BLaER1 (cell line): ENCODE measurements around the gene SMPD1.

ENCODE experiments used
- H3K27ac ChIP-seq: shearing (Covaris generic); formaldehyde crosslinking; 2 replicates; pipeline ENCODE4 v1.8.1; 2022
- H3K27me3 ChIP-seq: shearing (Covaris generic); formaldehyde crosslinking; 2 replicates; pipeline ENCODE4 v1.8.1; 2022
- H3K36me3 ChIP-seq: shearing (Covaris generic); formaldehyde crosslinking; 2 replicates; pipeline ENCODE4 v1.8.1; 2022
- H3K4me1 ChIP-seq: shearing (Covaris generic); formaldehyde crosslinking; 2 replicates; pipeline ENCODE4 v1.8.1; 2022
- H3K4me2 ChIP-seq: shearing (Covaris generic); formaldehyde crosslinking; 2 replicates; pipeline ENCODE4 v1.8.1; 2022
- H3K4me3 ChIP-seq: shearing (Covaris generic); formaldehyde crosslinking; 2 replicates; pipeline ENCODE4 v1.8.1; 2022
- H3K9ac ChIP-seq: shearing (Covaris generic); formaldehyde crosslinking; 2 replicates; pipeline ENCODE4 v1.8.1; 2022
- H3K9me3 ChIP-seq: shearing (Covaris generic); formaldehyde crosslinking; 2 replicates; pipeline ENCODE4 v1.8.1; 2022
- H4K20me1 ChIP-seq: shearing (Covaris generic); formaldehyde crosslinking; 2 replicates; pipeline ENCODE4 v1.8.1; 2022
- Cebpa-rat ChIP-seq: shearing (Covaris generic); IDR thresholded peaks from 2 replicates; pipeline ENCODE4 v1.8.1; 2022

Gene SMPD1

DNA sequence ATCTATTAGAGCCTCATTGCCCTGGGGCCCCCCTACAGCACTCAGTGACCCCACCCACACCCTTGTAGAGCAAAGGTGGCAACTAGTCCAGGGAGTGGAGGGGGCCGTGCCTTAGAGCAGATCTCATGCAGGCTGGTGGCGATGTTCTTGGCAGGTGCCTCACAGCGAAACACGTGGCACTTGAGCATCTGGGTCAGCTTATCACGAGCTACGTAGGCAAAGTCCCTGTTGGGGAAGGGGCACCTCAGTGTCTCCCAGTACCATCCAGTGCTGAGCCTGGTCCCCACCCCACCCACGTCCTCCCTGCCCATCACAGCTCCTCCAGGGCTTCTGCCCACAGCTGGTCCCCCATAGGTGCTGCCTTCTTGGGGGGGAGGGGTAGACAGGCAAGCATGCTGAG is 11.2 kb downstream of the SMPD1 start:
- no peaks in the 10 kb centered on the region for H3K27me3 ChIP-seq
- H3K4me1 ChIP-seq, result peaks cover 51% of the 10 kb centered on the region
- peaks cover 34% of the 10 kb centered on the region for H3K36me3 ChIP-seq
- no peak overlapping the region for H3K9ac ChIP-seq
- peak overlapping the region; percentile 82 for H3K4me2 ChIP-seq
- H4K20me1 ChIP-seq, result peaks cover 39% of the 10 kb centered on the region
- H3K4me3 ChIP-seq, result no peak overlapping the region
- peak overlapping the region; percentile 48 for H3K27ac ChIP-seq
- H3K9me3 ChIP-seq, result no peaks in the 10 kb centered on the region
- no peak for TF ChIP-seq Cebpa-rat

DNA sequence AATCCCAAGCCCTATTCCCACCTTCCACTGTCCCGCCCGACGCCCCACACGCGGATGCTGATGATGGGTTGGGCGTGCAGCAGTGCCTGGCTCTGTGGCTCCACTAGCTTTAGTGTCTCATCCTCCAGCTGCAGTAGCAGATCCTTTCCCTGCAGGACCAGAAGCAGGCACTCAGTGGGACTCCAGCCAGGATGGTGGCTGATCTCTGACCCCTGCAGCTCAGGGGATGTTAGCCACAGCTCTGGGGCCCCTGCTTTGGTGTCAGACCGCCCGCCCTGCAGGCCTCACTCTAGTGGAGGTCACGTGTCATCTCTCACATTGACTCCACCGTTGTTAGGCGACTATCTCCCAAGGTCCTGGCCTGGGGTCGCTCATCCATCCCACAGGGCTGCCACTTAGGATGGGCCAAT is 11.8 kb downstream of the SMPD1 start:
- Histone ChIP-seq H3K4me2 (peak overlapping the region; percentile 82), H3K27ac (peak overlapping the region; percentile 48), H3K36me3 (peaks cover 34% of the 10 kb centered on the region), H3K27me3 (no peaks in the 10 kb centered on the region), H3K4me1 (peaks cover 51% of the 10 kb centered on the region), H3K9me3 (no peaks in the 10 kb centered on the region), H4K20me1 (peaks cover 45% of the 10 kb centered on the region), H3K9ac (peak overlapping the region; percentile 32; the same call in 1 of the 2 replicates), H3K4me3 (peak overlapping the region; percentile 18; the same call in 1 of the 2 replicates)
- TF ChIP-seq Cebpa-rat, result no peak

DNA sequence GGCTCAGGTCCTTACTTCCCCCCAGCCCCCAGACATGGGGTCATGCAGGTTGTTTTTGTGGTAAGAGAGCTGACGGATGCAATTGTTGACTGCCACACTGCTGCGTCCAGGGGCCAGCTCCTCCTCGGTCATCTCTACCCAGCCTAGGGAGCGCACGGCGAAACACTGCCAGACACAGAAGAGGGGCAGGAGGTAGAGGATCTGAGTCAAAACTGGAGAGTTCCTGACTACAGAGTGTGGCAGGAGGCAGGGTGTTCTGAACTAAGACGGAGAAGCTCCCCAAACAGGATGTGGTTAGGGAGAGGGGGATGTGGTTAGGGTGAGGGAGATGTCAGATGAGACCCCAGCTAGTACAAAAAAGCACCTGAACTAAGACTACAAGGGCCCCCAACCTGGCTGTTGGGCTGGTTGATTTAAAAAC is 12.3 kb downstream of the SMPD1 start:
- Histone ChIP-seq H3K4me1 (peaks cover 51% of the 10 kb centered on the region), H3K4me3 (peak overlapping the region; percentile 18; the same call in 1 of the 2 replicates), H3K4me2 (peak overlapping the region; percentile 82), H3K27me3 (no peaks in the 10 kb centered on the region), H3K36me3 (peaks cover 31% of the 10 kb centered on the region), H3K9ac (peak overlapping the region; percentile 32; the same call in 1 of the 2 replicates), H4K20me1 (peaks cover 47% of the 10 kb centered on the region), H3K9me3 (no peaks in the 10 kb centered on the region), H3K27ac (peak overlapping the region; percentile 48)
- TF ChIP-seq Cebpa-rat, result no peak

DNA sequence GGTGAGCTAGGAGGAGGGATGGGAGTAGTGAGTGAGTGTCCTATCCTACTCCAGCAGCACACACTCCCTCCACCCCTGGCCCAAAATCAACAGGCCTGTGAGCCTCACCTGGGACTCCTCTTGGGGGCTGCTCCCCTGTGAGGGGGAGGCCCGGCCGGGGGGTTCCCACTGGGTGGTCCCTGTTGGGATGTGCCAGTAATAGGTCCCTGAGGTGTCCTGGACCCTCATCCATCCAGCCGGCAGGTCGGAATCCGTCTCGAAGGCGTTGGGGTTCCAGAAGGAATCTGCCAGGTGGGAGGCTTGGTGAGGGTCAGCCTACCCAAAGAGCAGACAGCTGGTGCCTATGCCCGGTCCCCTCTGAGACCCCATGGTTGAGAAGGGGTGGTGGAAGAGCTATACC is 13.3 kb downstream of the SMPD1 start:
- Histone ChIP-seq H3K9me3 (no peaks in the 10 kb centered on the region), H3K9ac (no peak overlapping the region), H3K4me2 (peak overlapping the region; percentile 82), H3K4me1 (peaks cover 51% of the 10 kb centered on the region), H3K27ac (no peak overlapping the region), H3K27me3 (no peaks in the 10 kb centered on the region), H3K36me3 (peaks cover 23% of the 10 kb centered on the region), H4K20me1 (peaks cover 47% of the 10 kb centered on the region), H3K4me3 (no peak overlapping the region)
- no peak for TF ChIP-seq Cebpa-rat

DNA sequence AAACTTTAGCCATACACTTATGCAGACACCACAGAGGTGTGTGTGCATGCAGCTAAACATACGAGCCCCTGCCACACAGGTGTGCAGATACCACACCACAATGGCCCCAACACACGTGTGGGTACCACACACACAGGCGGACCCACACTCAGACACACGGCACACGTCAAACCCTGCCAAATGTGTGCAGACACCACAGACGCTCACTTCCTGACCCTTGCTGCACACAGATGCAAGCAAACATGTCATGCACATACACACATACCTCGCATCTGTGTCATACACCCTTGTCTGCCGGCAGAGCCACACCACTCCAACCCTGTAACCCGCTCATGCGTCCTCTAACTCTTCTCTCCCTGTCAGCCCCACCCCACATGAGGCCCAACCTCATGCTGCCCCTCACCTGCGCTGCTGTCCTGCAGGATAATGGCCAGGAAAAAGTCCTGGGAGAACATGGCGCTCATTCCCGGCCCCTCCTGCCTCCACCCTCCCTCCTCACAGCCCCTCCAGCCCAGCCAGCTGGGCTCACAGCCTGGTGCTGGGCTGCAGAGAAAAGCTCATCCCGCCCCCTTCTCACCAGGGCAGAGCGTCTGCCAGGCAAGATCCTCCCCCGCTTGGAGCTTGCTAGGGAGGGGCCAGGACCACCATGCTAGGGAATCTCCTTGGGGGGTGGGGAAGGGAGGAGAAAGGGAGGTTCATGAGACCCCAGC is 14.2 kb downstream of the SMPD1 start:
- Histone ChIP-seq H3K4me2 (peak overlapping the region; percentile 82), H3K4me3 (no peak overlapping the region), H3K36me3 (peaks cover 16% of the 10 kb centered on the region), H3K27ac (no peak overlapping the region), H3K4me1 (peaks cover 51% of the 10 kb centered on the region), H3K9me3 (no peaks in the 10 kb centered on the region), H3K27me3 (no peaks in the 10 kb centered on the region), H3K9ac (no peak overlapping the region), H4K20me1 (peaks cover 47% of the 10 kb centered on the region)
- no peak for TF ChIP-seq Cebpa-rat

DNA sequence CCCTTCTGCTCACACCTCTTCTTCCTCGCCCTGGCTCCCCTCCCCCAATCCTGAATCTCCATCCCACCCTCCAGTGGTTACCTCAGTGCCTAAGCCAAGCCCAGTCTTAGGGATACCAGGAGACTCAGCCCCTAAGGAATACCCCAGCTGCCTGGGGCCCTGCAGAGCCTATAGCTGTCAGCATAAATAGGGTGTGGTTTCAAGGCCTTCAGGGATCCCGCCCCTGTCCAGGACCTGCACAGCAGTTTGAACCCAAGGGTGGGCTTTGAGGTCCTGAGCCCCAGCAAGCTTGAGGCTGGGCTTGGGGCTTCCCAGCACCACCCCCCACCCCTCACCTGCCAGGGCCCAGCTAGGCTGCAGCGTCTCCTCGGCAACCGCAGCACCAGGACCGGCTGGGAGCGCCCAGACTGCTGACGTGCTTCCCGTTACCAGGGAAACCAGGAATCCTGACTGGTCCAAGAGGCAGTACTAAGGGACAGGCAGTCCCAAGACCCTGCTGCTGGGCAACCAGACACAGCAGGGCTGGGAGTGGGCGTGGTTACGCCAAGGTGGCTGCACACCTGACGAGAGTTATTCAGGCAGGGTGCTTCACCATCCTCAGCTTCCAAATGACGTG is 14.9 kb downstream of the SMPD1 start:
- peaks cover 51% of the 10 kb centered on the region for H3K4me1 ChIP-seq
- H3K4me3 ChIP-seq, result no peak overlapping the region
- no peak overlapping the region for H3K27ac ChIP-seq
- no peaks in the 10 kb centered on the region for H3K9me3 ChIP-seq
- H3K36me3 ChIP-seq, result peaks cover 20% of the 10 kb centered on the region
- H3K4me2 ChIP-seq, result peak overlapping the region; percentile 82
- no peak for TF ChIP-seq Cebpa-rat
- no peaks in the 10 kb centered on the region for H3K27me3 ChIP-seq
- H4K20me1 ChIP-seq, result peaks cover 47% of the 10 kb centered on the region
- no peak overlapping the region for H3K9ac ChIP-seq

DNA sequence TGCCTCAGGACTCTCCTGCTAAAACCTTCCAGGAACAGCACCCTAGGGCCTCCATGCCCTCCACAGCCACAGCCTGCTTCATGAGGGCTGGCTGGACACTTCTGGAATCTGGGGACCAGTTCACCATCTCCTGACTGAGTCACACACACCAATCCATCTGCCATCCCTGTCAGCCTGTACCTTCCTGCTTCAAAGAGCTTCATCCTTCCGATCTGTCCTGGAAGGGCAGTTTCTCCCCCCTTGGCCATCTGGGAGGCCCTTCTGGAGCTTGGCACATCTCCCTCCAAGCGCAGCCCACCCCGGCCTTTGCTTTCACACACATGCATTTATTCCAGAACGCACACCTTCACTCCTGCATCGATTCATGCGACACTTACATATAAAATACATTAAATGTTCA is 15.6 kb downstream of the SMPD1 start:
- H3K4me2 ChIP-seq, result no peak overlapping the region
- H3K9me3 ChIP-seq, result no peaks in the 10 kb centered on the region
- H3K27me3 ChIP-seq, result no peaks in the 10 kb centered on the region
- peaks cover 20% of the 10 kb centered on the region for H3K36me3 ChIP-seq
- peaks cover 47% of the 10 kb centered on the region for H3K4me1 ChIP-seq
- H3K4me3 ChIP-seq, result no peak overlapping the region
- H3K27ac ChIP-seq, result no peak overlapping the region
- TF ChIP-seq Cebpa-rat, result no peak
- H3K9ac ChIP-seq, result no peak overlapping the region
- peaks cover 47% of the 10 kb centered on the region for H4K20me1 ChIP-seq

DNA sequence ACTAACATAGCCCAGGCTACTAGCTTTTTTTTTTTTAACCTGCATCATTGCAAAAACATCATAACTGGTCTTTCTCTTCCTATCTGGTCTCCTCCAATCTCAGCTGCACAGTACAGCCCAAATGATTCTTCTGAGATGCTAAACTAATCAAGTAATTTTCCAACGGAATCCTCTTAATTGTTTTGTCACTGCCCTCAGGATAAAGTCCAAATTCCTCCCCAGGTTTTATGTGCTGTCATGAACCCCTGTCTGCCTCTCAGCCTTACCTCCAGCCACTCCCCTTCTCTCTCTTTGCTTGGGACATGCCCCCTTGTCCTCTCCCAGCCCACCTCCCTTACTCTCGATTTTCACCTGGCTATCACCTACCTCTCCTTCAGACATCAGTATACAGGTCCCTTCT is 16.1 kb downstream of the SMPD1 start:
- no peaks in the 10 kb centered on the region for H3K9me3 ChIP-seq
- TF ChIP-seq Cebpa-rat, result no peak

DNA sequence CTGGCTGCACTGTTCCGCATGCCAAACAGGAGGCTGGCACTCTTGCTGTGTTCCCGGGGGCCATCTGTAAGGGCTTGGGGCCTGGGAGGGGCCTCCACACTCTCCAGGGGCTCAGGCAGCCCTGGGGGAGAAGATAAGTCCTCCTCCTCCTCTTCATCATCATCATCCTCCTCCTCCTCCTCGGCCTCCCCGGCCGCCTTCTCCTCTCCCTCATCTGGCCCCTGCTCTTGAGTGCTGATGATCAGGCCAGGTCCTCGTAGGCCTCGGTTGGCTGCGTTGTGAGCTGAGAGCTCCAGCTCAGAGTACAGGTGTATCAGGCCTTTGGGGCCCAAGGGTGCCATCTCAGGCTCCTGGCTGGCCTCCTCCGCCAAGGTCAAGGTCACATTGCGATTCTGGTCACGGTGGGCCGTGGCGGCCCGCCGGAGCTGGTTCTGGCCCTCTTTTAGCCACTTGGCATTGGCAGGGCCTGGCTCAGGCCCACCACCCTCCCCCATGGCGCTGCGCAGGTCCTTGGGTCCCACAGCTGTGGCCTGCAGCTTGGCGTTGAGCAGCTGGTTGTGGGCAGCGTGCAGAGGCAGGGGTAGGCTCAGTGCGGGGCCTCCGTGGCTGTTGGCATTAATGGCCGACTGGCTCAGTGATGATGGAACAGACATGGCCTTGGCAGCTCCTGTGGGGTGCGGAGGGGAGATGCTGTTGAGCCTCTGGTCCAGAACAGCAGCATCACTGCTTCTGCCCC is 20.6 kb downstream of the SMPD1 start:
- Histone ChIP-seq H3K9me3 (no peaks in the 10 kb centered on the region), H3K4me2 (no peak overlapping the region), H3K27ac (no peak overlapping the region), H3K4me1 (peaks cover 6% of the 10 kb centered on the region; the same call in 1 of the 2 replicates), H4K20me1 (peaks cover 25% of the 10 kb centered on the region), H3K9ac (no peak overlapping the region), H3K27me3 (no peaks in the 10 kb centered on the region), H3K4me3 (no peak overlapping the region), H3K36me3 (peaks cover 19% of the 10 kb centered on the region)
- no peak for TF ChIP-seq Cebpa-rat

More for the DNA sequence above, 16.1 kb downstream of the SMPD1 start:
- Histone ChIP-seq H3K9ac (no peak overlapping the region), H3K36me3 (peaks cover 20% of the 10 kb centered on the region), H3K4me3 (no peak overlapping the region), H3K4me2 (no peak overlapping the region), H4K20me1 (peaks cover 53% of the 10 kb centered on the region), H3K27ac (no peak overlapping the region), H3K4me1 (peaks cover 42% of the 10 kb centered on the region), H3K27me3 (no peaks in the 10 kb centered on the region)
